Measurements from ENCODE around the gene ARHGAP8.

- no peak for TF ChIP-seq CTCF (IDR thresholded peaks at IDR 0.05; ENCODE audit: poor library complexity)
- TF ChIP-seq EZH2phosphoT487 (IDR thresholded peaks at IDR 0.05; ENCODE audit: low read depth, severe bottlenecking, unreplicated experiment) = no peak
Measured at GRCh38 chr22:44821741-44822475, 69.5 kb downstream of the ARHGAP8 start.

Measured in hepatocyte (in vitro differentiated cells).